ENCODE results near the gene RTRAF. TPM values are rescaled to one million over a fixed set of nuclear protein-coding genes. Genes with fewer than 3 reads are reported as not detected.

Gene RTRAF
- total RNA-seq, 1 experiment from 2014 or later, result 282 TPM

- Mint-ChIP-seq H3K9me3 (no peaks in the 10 kb centered on the region), H3K27ac (no peak overlapping the region), H3K4me3 (no peak overlapping the region), H3K4me1 (peaks cover 7% of the 10 kb centered on the region), H3K27me3 (ENCODE audit: low read depth) (no peaks in the 10 kb centered on the region), H3K36me3 (no peaks in the 10 kb centered on the region)
- DNase-seq (ENCODE audit: low spot score) (no peak), ATAC-seq (no peak)
- ChIA-PET CTCF (interaction anchor here (1.0 to 2.7 kb wide), 2 partner anchors 11 to 13 kb away, joined by 3 to 9 read pairs; no protein-coding TSS in a partner anchor), POLR2A (no interaction called here)
- TF ChIP-seq NFYB (CRISPR knock-in tag; conservative IDR thresholded peaks at IDR 0.05; ENCODE audit: low read depth) (no peak), E2F1 (CRISPR knock-in tag; IDR thresholded peaks at IDR 0.05) (no peak), MXD4 (CRISPR knock-in tag; IDR thresholded peaks at IDR 0.05; ENCODE audit: borderline replicate concordance) (no peak), MLX (CRISPR knock-in tag; IDR thresholded peaks at IDR 0.05) (no peak), CREM (CRISPR knock-in tag; IDR thresholded peaks at IDR 0.05) (no peak), JUN (CRISPR knock-in tag; IDR thresholded peaks at IDR 0.05) (no peak), SP1 (CRISPR knock-in tag; conservative IDR thresholded peaks at IDR 0.05) (no peak), ESRRA (CRISPR knock-in tag; IDR thresholded peaks at IDR 0.05; ENCODE audit: borderline replicate concordance) (no peak), E2F4 (CRISPR knock-in tag; IDR thresholded peaks at IDR 0.05; ENCODE audit: borderline replicate concordance, low read depth) (no peak)
Observed at GRCh38 chr14:51967521-51967920, 21.8 kb upstream of the RTRAF start.

- Mint-ChIP-seq H3K9me3 (no peaks in the 10 kb centered on the region), H3K27ac (no peak overlapping the region), H3K4me1 (no peaks in the 10 kb centered on the region), H3K4me3 (no peak overlapping the region), H3K36me3 (no peaks in the 10 kb centered on the region), H3K27me3 (ENCODE audit: low read depth) (no peaks in the 10 kb centered on the region)
- ATAC-seq, result no peak
- no peak for DNase-seq (ENCODE audit: low spot score)
- ChIA-PET POLR2A (interaction anchor here (0.6 kb wide), 1 partner anchor 673 kb away, joined by 4 read pairs; no protein-coding TSS in a partner anchor), CTCF (interaction anchor here (1.2 to 2.1 kb wide), 2 partner anchors 9 to 46 kb away, joined by 3 to 8 read pairs; no protein-coding TSS in a partner anchor)
- TF ChIP-seq ZNF232 (CRISPR knock-in tag; IDR thresholded peaks at IDR 0.05) (no peak), AR (CRISPR knock-in tag; IDR thresholded peaks at IDR 0.05) (no peak), IRF1 (CRISPR knock-in tag; IDR thresholded peaks at IDR 0.05) (no peak), NFATC4 (CRISPR knock-in tag; IDR thresholded peaks at IDR 0.05) (no peak), MLX (CRISPR knock-in tag; IDR thresholded peaks at IDR 0.05) (no peak), FOXP1 (CRISPR knock-in tag; IDR thresholded peaks at IDR 0.05; ENCODE audit: borderline replicate concordance) (no peak), ATF6 (CRISPR knock-in tag; IDR thresholded peaks at IDR 0.05) (no peak), ARID4B (CRISPR knock-in tag; IDR thresholded peaks at IDR 0.05; ENCODE audit: borderline replicate concordance) (no peak)
Observed at GRCh38 chr14:51969852-51970540, 19.4 kb upstream of the RTRAF start.

Data from WTC11 (cell line).